GM18520 (cell line): ENCODE measurements around the gene TAF11.
"Not testable (repeated sequence)": the region's sequence is repeated elsewhere in the genome, so short reads cannot be mapped to it uniquely, and the experiment has no call there.

Experiments
- ATAC-seq: cut with Tn5 transposase; IDR thresholded peaks from one replicate; pipeline ENCODE4 v1.9.1; 2021; ENCODE audit not compliant: unreplicated experiment

The TAF11 gene

DNA sequence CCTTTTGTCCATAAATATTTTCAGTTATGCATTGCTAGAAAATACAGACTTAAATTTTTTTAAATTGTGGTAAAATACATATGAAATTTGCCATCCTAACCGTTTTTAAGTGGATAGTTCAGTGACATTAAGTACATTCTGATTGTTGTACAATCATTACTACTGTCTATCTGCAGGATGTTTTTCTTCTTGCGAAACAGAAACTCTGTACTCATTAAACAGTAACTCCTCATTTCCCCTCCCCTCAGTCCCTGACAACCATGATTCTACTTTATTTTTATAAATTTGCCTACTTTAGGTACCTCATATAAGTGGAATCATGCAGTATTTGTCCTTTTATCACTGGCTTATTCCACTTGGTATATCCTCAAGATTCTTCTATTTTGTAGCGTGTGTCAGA lies 21.3 kb downstream of the TAF11 start:
- ATAC-seq: no peak

DNA sequence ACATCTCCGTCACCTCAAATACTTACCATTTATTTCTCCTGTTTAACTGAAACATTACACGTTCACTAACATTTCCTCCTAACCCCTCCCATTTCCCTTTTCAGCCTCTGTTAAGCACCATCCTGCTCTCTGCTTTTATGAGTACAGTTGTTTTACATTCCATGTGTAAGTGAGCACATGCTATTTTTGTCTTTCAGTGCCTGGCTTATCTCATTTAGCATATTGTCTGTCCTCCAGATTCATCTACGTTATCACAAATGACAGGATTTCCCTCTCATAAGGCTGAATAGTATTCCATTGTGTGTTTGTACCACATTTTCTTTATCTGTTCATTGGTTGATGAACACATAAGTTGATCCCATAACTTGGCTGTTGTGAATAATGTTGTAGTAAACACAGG lies 22.7 kb downstream of the TAF11 start:
- ATAC-seq: no peak

DNA sequence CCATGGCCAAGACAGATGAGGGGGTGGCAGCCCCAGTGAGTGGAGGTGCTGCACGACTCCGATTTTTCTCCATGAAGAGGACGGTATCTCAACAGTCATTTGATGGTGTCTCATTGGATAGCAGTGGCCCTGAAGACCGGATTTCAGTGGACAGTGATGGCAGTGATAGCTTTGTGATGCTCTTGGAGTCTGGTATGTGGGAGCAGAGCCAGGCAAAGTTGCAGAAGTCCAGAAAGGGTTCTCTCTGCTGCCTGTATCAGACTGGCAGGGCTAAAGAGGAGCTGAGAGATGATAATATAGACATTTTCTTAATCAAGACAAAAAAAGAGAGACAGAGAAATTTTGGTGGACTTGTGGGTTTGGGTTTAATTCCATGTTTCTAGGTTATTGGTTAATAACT lies 23.8 kb downstream of the TAF11 start:
- no peak for ATAC-seq

DNA sequence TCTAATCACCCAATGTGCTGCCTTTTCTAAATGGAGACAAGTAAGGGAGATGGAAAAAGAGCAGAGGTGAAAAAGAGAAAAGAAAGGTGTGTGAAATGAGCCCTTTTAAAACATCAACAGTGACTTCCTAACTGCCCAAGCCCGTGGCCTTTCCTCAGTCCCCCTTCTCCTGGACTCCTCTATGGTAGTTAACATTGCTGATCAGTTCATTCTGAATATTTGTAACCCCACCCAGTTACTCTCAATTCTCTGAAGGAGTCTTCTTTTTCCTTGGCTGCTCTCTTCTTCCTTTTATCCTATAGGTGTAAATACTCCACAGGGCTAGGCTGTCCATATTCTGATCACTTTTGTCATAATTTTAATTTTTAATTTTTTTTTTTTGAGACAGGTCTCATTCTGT lies 27.1 kb downstream of the TAF11 start:
- ATAC-seq: no peak

DNA sequence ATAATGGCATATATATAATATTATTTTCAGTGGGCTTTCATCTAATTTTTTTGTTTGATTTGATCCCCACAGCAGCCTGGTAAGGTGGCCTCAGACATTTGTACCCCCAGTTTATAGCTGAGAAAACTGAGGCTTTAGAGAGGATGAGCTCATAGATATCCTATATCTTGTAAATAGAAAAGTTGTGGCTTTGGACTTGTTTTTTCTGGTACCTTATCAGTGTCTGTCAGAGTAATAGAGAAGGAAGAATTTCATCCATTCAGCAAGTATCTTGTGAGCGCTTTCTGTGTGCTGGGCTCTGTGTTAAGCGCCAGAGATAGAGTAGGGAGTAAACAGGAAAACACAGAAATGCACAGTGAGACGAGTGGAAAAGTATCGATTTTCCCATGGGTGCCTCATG lies 27.9 kb downstream of the TAF11 start:
- no peak for ATAC-seq

DNA sequence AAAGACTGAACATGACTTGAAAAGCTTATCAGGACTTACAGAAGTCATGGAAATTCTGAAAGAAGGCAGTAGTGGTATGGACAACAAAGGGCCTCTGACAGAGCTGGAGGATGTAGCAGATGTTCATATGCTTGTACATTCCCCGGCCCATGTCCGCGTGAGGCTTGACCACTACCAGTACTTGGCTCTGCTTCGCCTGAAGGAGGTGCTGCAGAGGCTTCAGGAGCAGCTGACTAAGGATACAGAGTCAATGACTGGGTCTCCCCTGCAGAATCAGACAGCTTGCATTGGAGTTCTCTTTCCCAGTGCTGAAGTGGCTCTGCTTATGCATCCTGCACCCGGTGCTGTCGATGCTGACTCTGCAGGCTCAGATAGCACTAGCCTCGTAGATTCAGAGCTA lies 29.2 kb downstream of the TAF11 start:
- ATAC-seq: no peak

DNA sequence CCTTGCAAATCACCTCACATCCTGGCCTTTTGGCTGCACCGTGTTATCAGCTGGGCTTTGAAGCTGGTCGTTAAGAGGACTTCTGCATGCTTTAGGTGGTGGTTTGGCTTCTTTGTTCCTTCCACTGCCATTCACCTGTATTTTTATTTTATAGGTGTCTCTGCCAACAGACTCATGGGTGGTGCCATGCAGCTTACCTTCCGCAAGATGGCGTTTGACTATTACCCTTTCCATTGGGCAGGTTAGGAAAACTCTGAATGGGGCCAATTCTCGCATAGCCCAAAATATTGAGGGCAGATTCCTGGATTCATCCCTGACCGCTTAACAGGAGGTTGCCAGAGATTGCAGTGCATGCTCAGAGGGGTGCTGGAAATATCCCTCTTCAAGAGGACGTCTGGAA lies 32.4 kb downstream of the TAF11 start:
- no peak for ATAC-seq

DNA sequence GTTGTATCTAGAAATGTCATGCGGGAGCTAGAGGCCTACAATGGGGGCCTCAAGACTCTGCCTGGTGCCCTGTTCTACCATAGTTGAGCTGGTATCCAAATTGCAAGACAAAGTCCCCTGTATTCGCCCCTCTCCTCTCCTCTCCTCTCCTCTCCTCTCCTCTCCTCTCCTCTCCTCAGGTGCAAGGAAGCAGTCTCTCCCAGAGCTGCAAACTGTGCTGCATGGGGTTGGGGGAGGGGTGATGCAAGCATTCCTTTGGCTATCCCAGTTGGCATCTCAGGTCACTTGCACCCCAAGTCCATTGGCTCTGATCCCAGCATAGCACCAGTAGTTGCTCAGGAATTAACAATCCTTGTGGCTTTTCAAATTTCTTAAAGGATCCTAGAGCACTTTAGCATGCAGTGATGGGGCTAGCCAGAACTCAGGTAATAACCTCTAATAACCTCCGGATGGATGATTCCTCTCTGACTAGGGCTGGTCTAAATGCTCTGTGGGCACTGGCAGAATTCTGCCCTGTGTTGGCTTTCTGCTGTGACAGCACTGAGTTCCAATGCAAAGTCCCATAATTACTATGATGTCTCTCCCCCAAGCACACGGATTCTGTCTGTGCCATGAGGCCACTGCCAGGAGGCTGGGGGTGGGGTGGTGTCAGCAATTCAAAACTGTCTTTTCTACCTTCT lies 35.3 kb downstream of the TAF11 start:
- ATAC-seq: no peak

DNA sequence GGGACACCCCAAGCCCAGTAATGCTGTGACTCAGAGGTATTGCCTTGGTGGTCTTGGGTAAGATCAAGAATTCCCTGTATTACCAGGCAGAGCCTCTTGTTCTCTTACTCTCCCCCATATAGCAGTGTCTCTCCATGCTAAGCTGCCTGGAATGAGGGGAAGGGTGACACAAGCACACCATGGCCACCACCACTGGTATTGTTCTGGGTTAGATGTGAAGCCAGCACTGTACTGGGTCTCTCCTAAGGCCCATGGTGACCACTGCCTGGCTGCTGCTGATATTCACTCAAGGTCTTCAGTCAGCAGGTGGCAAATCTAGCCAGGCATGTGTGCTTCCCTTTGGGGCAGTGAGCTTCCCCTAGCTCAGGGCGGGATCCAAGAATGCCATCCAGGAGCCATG lies 36.5 kb downstream of the TAF11 start:
- no peak for ATAC-seq

DNA sequence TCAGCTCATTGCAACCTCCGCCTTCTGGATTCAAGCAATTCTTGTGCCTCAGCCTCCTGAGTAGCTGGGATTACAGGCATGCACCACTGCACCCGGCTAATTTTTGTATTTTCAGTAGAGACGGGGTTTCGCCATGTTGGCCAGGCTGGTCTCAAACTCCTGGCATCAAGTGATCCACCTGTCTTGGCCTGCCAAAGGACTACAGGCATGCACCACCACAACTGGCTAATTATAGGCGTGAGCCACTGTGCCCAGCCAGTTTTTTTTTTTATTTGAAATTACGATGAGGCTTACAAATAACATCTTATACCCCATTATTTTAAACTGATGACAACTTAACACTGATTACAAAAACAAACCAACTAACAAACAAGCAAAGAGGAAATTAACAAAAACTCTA lies 38.8 kb downstream of the TAF11 start:
- ATAC-seq: not testable (repeated sequence)

DNA sequence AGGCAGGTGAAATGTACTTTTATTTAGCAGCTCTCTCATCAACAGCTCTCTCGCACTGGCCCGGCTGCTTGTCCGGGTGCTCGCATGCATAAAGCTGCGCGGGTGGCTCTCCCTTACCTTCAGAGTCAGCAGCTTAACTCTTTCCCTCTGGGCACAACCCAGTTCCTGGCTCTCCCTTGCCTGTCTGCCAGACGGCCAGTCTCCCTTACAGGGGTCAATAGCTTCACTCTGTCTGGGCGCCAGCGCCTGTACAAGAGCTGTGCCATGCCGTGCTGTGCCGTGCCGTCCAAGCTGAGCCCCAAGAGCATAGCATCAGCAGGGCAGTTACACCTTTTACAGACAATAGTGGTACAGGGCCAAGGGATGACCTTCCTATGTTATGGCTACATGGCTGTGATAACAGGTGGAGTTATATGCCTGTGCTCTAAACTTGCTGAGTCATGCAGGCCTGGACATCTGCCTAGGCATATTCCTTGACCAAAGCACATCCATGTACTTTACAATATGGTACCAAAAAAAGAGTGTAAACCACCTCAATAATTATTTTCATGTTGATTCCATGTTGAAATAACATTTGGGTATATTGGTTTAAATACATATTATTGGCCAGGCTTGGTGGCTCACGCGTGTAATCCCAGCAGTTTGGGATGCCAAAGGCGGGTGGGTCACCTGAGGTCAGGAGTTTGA lies 48.0 kb downstream of the TAF11 start:
- ATAC-seq: no peak

DNA sequence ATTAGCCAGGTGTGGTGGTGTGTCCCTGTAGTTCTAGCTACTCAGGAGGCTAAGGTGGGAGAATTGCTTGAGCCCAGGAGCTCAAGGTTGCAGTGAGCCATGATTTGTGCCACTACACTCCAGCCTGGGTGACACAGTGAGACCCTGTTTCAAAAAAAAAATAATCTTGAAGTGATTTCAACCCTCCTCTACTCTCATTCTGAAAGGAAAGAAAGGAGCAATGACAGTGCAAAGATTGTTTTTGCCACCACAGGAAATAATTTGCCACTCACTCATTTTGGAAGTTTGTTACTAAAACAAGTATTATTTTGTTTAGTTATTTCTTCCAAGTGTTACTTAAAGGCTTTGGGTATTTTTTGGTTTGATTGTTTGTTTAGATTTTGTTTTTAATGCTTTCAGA lies 50.3 kb downstream of the TAF11 start:
- no peak for ATAC-seq

DNA sequence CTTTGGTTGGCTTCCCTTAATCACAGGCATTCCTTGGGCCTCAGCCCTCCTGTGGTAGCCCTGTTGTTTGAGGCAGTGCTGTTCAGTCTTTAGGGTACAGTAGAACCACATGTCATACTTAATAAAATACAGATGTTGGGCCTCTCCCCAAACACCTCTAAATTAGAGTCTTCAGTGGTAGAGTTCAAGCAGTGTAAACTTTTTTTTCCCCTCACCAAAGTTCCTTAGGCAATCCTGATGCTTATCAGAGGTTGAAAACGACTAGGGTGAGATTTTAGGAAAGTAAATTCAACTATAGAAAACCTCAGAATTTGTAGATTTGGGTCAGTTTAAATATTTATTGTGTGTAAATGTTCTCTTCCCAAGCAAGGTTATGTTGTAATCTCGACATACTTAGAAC lies 51.4 kb downstream of the TAF11 start:
- ATAC-seq: no peak

DNA sequence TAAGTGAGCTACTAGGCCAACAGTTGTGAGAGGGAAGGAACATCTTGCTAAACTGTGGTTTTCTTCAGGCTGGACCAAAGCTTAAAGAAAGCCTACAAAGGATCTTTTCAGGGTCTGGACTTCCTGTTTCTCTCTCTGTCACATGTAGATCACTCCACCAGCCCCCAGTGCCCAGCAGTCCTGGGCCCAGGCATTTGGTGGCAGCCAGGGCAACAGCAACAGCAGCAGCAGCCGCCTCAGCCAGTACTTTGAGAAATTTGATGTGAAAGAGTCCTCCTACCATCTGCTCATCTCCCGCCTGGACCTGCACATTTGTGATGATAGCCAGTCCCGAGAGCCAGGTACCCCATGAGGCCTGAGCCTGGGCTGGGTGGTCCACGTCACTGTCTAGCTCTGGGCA lies 51.8 kb downstream of the TAF11 start:
- ATAC-seq: no peak

DNA sequence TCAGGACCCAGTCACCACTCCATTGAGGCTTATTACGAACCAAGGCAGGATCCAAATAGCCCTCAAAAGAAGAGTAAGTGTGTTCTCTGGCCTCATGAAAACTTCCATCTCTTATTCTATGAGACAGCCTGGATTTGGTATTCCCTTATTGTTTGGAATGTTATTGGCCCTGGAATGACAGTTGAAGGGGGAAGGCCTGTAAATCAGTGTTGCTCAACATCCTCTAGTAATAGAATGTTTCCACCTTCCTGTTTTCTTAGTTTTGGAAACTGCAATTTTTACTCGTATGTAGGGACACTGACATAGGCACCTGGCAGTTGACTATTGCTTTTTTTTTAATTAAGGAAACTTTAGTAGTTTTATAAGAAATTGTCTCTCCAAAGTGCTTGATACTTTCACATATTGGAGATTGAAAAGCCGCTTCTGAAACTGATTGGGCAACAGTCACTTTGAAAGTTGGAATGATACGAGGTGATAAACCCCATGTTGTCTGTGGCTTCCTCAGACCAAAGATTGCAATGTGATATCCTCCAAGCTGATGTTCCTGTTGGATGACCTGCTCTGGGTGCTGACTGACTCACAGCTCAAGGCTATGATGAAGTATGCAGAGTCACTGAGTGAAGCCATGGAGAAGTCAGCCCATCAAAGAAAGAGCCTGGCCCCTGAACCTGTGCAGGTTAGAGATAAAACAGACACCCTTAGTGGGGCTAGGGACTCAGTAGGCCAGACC lies 52.9 kb downstream of the TAF11 start:
- ATAC-seq: no peak

DNA sequence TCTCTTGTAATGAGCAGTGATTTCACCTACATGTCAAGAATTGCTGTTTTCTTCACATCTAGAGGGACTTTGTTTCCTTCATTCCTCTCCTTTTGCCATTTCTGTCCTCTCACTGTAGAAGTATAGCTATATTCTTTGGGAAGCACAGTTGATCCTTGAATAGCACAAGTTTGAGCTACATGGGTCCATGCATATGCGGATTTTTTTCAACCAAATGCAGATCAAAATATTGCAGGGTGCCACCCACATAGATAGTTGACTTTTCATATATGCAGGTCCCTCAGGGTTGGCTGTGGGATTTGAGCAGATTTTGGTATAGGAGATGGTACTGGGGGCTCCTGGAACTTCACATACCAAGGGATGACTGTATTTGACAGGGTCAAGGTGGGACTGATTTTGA lies 54.9 kb downstream of the TAF11 start:
- ATAC-seq: no peak

DNA sequence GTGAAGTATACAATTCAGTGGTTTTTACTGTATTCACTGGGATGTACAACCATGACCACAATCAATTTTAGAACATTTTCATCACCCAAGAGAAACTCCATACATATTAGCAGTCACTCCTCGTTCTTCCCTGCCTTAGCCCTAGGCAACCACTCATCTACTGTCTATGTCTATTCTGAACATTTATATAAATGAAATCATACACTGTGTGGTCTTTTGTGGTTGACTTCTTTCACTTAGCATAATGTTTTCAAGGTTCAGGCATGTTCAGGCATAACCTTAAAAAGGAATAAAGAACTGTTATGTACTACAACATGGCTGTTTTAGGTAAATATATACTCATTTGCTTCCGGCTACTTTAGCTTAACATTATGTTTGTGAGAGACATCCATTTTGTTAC lies 58.7 kb downstream of the TAF11 start:
- no peak for ATAC-seq
